GM23338 (cell line): ENCODE measurements around the gene KCTD19.

Experiments
- CTCF ChIP-seq, 2 experiments: fragments of 200-600 bp in 1 of 2; sonication (generic) in 1 of 2; conservative IDR thresholded peaks; 2 replicates each; pipeline versions ENCODE4 v1.5.1 to v1.6.1; 2016 to 2017; ENCODE audit warnings: antibody characterized with exemption in 2 of 2, low read depth in 2 of 2, mild to moderate bottlenecking in 2 of 2, moderate library complexity in 1 of 2
- EZH2phosphoT487 ChIP-seq: fragments of 200-600 bp; sonication (generic); IDR thresholded peaks from one replicate; pipeline ENCODE4 v1.8.1; 2018; ENCODE audit warnings: antibody characterized with exemption; ENCODE audit not compliant: unreplicated experiment
- POLR2AphosphoS5 ChIP-seq: IDR thresholded peaks from 2 replicates; pipeline ENCODE4 v1.6.1; 2016; ENCODE audit warnings: antibody characterized with exemption, low read depth
- TF ChIP-seq, protein P1 (sequence below): fragments of 250-450 bp; sonication (Bioruptor Pico); IDR thresholded peaks from 2 replicates; pipeline ENCODE4 v1.5.0; 2020; ENCODE audit warnings: mild to moderate bottlenecking, moderate library complexity

- TF ChIP-seq CTCF (conservative IDR thresholded peaks at IDR 0.05; ENCODE audit: low read depth in 2 of 2), result no peak
- TF ChIP-seq EZH2phosphoT487, result no peak
- TF ChIP-seq POLR2AphosphoS5, result no peak
- TF ChIP-seq, protein P1, sequence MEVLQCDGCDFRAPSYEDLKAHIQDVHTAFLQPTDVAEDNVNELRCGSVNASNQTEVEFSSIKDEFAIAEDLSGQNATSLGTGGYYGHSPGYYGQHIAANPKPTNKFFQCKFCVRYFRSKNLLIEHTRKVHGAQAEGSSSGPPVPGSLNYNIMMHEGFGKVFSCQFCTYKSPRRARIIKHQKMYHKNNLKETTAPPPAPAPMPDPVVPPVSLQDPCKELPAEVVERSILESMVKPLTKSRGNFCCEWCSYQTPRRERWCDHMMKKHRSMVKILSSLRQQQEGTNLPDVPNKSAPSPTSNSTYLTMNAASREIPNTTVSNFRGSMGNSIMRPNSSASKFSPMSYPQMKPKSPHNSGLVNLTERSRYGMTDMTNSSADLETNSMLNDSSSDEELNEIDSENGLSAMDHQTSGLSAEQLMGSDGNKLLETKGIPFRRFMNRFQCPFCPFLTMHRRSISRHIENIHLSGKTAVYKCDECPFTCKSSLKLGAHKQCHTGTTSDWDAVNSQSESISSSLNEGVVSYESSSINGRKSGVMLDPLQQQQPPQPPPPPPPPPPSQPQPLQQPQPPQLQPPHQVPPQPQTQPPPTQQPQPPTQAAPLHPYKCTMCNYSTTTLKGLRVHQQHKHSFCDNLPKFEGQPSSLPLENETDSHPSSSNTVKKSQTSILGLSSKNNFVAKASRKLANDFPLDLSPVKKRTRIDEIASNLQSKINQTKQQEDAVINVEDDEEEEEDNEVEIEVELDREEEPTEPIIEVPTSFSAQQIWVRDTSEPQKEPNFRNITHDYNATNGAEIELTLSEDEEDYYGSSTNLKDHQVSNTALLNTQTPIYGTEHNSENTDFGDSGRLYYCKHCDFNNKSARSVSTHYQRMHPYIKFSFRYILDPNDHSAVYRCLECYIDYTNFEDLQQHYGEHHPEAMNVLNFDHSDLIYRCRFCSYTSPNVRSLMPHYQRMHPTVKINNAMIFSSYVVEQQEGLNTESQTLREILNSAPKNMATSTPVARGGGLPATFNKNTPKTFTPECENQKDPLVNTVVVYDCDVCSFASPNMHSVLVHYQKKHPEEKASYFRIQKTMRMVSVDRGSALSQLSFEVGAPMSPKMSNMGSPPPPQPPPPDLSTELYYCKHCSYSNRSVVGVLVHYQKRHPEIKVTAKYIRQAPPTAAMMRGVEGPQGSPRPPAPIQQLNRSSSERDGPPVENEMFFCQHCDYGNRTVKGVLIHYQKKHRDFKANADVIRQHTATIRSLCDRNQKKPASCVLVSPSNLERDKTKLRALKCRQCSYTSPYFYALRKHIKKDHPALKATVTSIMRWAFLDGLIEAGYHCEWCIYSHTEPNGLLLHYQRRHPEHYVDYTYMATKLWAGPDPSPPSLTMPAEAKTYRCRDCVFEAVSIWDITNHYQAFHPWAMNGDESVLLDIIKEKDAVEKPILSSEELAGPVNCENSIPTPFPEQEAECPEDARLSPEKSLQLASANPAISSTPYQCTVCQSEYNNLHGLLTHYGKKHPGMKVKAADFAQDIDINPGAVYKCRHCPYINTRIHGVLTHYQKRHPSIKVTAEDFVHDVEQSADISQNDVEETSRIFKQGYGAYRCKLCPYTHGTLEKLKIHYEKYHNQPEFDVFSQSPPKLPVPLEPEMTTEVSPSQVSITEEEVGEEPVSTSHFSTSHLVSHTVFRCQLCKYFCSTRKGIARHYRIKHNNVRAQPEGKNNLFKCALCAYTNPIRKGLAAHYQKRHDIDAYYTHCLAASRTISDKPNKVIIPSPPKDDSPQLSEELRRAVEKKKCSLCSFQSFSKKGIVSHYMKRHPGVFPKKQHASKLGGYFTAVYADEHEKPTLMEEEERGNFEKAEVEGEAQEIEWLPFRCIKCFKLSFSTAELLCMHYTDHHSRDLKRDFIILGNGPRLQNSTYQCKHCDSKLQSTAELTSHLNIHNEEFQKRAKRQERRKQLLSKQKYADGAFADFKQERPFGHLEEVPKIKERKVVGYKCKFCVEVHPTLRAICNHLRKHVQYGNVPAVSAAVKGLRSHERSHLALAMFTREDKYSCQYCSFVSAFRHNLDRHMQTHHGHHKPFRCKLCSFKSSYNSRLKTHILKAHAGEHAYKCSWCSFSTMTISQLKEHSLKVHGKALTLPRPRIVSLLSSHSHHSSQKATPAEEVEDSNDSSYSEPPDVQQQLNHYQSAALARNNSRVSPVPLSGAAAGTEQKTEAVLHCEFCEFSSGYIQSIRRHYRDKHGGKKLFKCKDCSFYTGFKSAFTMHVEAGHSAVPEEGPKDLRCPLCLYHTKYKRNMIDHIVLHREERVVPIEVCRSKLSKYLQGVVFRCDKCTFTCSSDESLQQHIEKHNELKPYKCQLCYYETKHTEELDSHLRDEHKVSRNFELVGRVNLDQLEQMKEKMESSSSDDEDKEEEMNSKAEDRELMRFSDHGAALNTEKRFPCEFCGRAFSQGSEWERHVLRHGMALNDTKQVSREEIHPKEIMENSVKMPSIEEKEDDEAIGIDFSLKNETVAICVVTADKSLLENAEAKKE (CRISPR knock-in tag), result no peak
These were observed 83.1 kb downstream of the KCTD19 start for GRCh38 chr16:67243481-67243880.
